Measurements from ENCODE around the gene ABLIM1. TPM values are rescaled to one million over a fixed set of nuclear protein-coding genes. Genes with fewer than 3 reads are reported as not detected.
A peak's percentile ranks its signal among the peaks of the same experiment; 100 is the strongest.

The ABLIM1 gene
- total and polyA plus RNA-seq, 10 of the 15 experiments (the other 5 are each of a cell fraction or from before 2014, with no cell fraction given), result 14.2 to 50.5 (median 28.1) TPM

DNA sequence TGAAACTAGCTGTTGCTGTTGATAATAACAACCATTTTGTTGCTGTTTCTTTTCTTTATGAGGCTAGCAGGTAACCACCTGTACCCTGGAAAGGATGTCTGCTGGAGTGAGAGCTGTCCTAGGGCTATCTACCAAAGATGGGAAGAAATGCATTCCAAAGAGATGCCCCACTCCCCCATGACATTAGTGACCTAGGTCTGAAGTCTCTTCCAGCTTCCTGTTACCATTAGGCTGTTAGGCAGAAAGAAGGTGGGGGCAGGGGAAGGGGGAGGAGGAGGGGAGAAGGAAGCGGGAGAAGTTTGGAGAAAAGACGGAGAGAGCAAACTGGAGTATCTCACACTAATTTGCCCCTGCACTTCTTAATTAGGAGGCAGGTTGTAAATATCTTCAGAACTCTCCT, 118.5 kb downstream of the ABLIM1 start:
- Histone ChIP-seq H3K79me2 (ENCODE audit: control insufficient read depth, insufficient read depth, low read length) (no peaks in the 10 kb centered on the region), H3K9me3 (replicated peaks; ENCODE audit: control insufficient read depth, insufficient read depth, low read length) (peaks cover 2% of the 10 kb centered on the region; the same call in 1 of the 3 replicates), H3K36me3 (ENCODE audit: control insufficient read depth in 2 of 2, insufficient read depth in 2 of 2, low read length in 1 of 2) (no peaks in the 10 kb centered on the region), H3K4me3 (no peak overlapping the region), H3K4me2 (ENCODE audit: control insufficient read depth, insufficient read depth) (0 out of 2 replicates have a peak overlapping the region, but pooled peaks have one; percentile 4), H3K27me3 (replicated peaks in 1 of 2; ENCODE audit: control insufficient read depth in 2 of 2, insufficient read depth in 2 of 2, low read length in 1 of 2) (no peaks in the 10 kb centered on the region), H3K27ac (ENCODE audit: control insufficient read depth, insufficient read depth) (no peak overlapping the region), H2AFZ (ENCODE audit: control insufficient read depth, low read depth, low read length) (peak overlapping the region; percentile 22; the same call in 1 of the 2 replicates), H3K4me1 (ENCODE audit: control insufficient read depth, insufficient read depth, low read length) (peaks cover 45% of the 10 kb centered on the region), H3K9ac (ENCODE audit: control insufficient read depth, insufficient read depth, low read length) (no peak overlapping the region), H4K20me1 (ENCODE audit: control insufficient read depth, insufficient read depth) (no peaks in the 10 kb centered on the region)
- intact Hi-C loops (cut with micrococcal nuclease; ENCODE audit: unreplicated experiment) (no loop called here), in situ Hi-C loops (cut with MboI) (loop anchor here (10.0 to 25.0 kb wide), 2 partner anchors 102 to 585 kb away; no protein-coding TSS in a partner anchor)
- ChIA-PET SMC1A (ENCODE audit: uncharacterized antibody, unreplicated experiment) (interaction anchor here (0.8 to 2.8 kb wide), 6 partner anchors 9 to 236 kb away, joined by 3 to 10 read pairs (median 4); no protein-coding TSS in a partner anchor), RAD21 (ENCODE audit: unreplicated experiment) (interaction anchor here (0.6 to 1.7 kb wide), 2 partner anchors 68 to 339 kb away, joined by 3 to 7 read pairs; no protein-coding TSS in a partner anchor), POLR2A (no interaction called here), CTCF (interaction anchor here (1.0 to 1.8 kb wide), 5 partner anchors 8 to 236 kb away, joined by 3 to 5 read pairs (median 3); no protein-coding TSS in a partner anchor)
- BruUV-seq (replicated peaks), result no TSS peak
- DNase-seq (ENCODE audit: low read depth, low spot score), result no peak
- no peak for FAIRE-seq
- WGBS (ENCODE audit: insufficient coverage, insufficient replicate concordance, low lambda C conversion rate, missing lambda C conversion rate), result 100% methylated on average over 2 of the region's 2 CpGs
- TF ChIP-seq NR2C1 (IDR thresholded peaks at IDR 0.05) (no peak), GABPA (IDR thresholded peaks at IDR 0.05; ENCODE audit: low read depth) (no peak), MTA3 (IDR thresholded peaks at IDR 0.05; ENCODE audit: borderline replicate concordance, low read length) (no peak), STAT3 (IDR thresholded peaks at IDR 0.05; ENCODE audit: low read depth, low read length) (no peak), POLR2A (IDR thresholded peaks at IDR 0.05; ENCODE audit: low read depth, low read length) (no peak), NR2F1 (conservative IDR thresholded peaks at IDR 0.05) (no peak), MXI1 (IDR thresholded peaks at IDR 0.05; ENCODE audit: low read depth, low read length) (no peak), MYB (IDR thresholded peaks at IDR 0.05; ENCODE audit: borderline replicate concordance, low read depth, low read length) (no peak), JUND (IDR thresholded peaks at IDR 0.05; ENCODE audit: low read depth, low read length) (no peak), ZBED1 (IDR thresholded peaks at IDR 0.05; ENCODE audit: borderline replicate concordance) (no peak), ZNF217 (IDR thresholded peaks at IDR 0.05) (no peak), HDAC6 (IDR thresholded peaks at IDR 0.05; ENCODE audit: unreplicated experiment) (no peak), TAF1 (IDR thresholded peaks at IDR 0.05; ENCODE audit: borderline replicate concordance, low read depth, low read length) (no peak), SUPT20H (IDR thresholded peaks at IDR 0.05; ENCODE audit: borderline replicate concordance, control insufficient read depth, low read depth, low read length) (no peak), STAT1 (conservative IDR thresholded peaks at IDR 0.05) (no peak), WRNIP1 (IDR thresholded peaks at IDR 0.05; ENCODE audit: borderline replicate concordance, low read depth, low read length) (no peak)
- TF ChIP-seq, protein P1, sequence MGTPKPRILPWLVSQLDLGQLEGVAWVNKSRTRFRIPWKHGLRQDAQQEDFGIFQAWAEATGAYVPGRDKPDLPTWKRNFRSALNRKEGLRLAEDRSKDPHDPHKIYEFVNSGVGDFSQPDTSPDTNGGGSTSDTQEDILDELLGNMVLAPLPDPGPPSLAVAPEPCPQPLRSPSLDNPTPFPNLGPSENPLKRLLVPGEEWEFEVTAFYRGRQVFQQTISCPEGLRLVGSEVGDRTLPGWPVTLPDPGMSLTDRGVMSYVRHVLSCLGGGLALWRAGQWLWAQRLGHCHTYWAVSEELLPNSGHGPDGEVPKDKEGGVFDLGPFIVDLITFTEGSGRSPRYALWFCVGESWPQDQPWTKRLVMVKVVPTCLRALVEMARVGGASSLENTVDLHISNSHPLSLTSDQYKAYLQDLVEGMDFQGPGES (IDR thresholded peaks at IDR 0.05), result no peak
- TF ChIP-seq, protein P2, sequence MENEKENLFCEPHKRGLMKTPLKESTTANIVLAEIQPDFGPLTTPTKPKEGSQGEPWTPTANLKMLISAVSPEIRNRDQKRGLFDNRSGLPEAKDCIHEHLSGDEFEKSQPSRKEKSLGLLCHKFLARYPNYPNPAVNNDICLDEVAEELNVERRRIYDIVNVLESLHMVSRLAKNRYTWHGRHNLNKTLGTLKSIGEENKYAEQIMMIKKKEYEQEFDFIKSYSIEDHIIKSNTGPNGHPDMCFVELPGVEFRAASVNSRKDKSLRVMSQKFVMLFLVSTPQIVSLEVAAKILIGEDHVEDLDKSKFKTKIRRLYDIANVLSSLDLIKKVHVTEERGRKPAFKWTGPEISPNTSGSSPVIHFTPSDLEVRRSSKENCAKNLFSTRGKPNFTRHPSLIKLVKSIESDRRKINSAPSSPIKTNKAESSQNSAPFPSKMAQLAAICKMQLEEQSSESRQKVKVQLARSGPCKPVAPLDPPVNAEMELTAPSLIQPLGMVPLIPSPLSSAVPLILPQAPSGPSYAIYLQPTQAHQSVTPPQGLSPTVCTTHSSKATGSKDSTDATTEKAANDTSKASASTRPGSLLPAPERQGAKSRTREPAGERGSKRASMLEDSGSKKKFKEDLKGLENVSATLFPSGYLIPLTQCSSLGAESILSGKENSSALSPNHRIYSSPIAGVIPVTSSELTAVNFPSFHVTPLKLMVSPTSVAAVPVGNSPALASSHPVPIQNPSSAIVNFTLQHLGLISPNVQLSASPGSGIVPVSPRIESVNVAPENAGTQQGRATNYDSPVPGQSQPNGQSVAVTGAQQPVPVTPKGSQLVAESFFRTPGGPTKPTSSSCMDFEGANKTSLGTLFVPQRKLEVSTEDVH (IDR thresholded peaks at IDR 0.05; ENCODE audit: low read depth, partially characterized antibody), result no peak
- no peak for ATAC-seq
